Measurements from ENCODE around the gene DYNLRB2. TPM values are rescaled to one million over a fixed set of nuclear protein-coding genes. Genes with fewer than 3 reads are reported as not detected.

DYNLRB2 gene
- total RNA-seq, 4 donors from 2014 or later: 0.39 to 5.0 TPM; not detected in 2

GRCh38 chr16:80591071-80591915 is 50.5 kb downstream of the DYNLRB2 start:
- no peak overlapping the region for H3K4me3 ChIP-seq
- no peak for DNase-seq (ENCODE audit: low spot score in 2 of 2)
- no peaks in the 10 kb centered on the region for H3K4me1 ChIP-seq
- no peaks in the 10 kb centered on the region for H3K36me3 ChIP-seq
- WGBS, 2 donors: 72 to 75% methylated on average over 7 of the region's 7 CpGs
- no peak overlapping the region for H3K27ac ChIP-seq
- no peaks in the 10 kb centered on the region for H3K27me3 ChIP-seq
- H3K9me3 ChIP-seq: no peaks in the 10 kb centered on the region
- TF ChIP-seq POLR2A (IDR thresholded peaks at IDR 0.05): no peak
- no peak for TF ChIP-seq EP300 (IDR thresholded peaks at IDR 0.05)
- no peak for TF ChIP-seq CTCF (IDR thresholded peaks at IDR 0.05)

- no peaks in the 10 kb centered on the region for H3K27me3 ChIP-seq
- H3K4me3 ChIP-seq: no peak overlapping the region
- H3K4me1 ChIP-seq: no peaks in the 10 kb centered on the region
- no peak for DNase-seq (ENCODE audit: low spot score in 2 of 2)
- no peaks in the 10 kb centered on the region for H3K36me3 ChIP-seq
- WGBS, 2 donors: 93 to 94% methylated on average over 2 of the region's 2 CpGs
- TF ChIP-seq CTCF (IDR thresholded peaks at IDR 0.05) (no peak), POLR2A (IDR thresholded peaks at IDR 0.05) (no peak), EP300 (IDR thresholded peaks at IDR 0.05) (no peak)
- H3K9me3 ChIP-seq: no peaks in the 10 kb centered on the region
- no peak overlapping the region for H3K27ac ChIP-seq
Observed at GRCh38 chr16:80592273-80592672, 51.5 kb downstream of the DYNLRB2 start.

- H3K27ac ChIP-seq: no peak overlapping the region
- DNase-seq (ENCODE audit: low spot score in 2 of 2): no peak
- H3K9me3 ChIP-seq: no peaks in the 10 kb centered on the region
- no peaks in the 10 kb centered on the region for H3K27me3 ChIP-seq
- H3K36me3 ChIP-seq: no peaks in the 10 kb centered on the region
- TF ChIP-seq POLR2A (IDR thresholded peaks at IDR 0.05): no peak
- TF ChIP-seq CTCF (IDR thresholded peaks at IDR 0.05): no peak
- no peak for TF ChIP-seq EP300 (IDR thresholded peaks at IDR 0.05)
- H3K4me1 ChIP-seq: no peaks in the 10 kb centered on the region
- H3K4me3 ChIP-seq: no peak overlapping the region
Observed at GRCh38 chr16:80594756-80595155, 54.0 kb downstream of the DYNLRB2 start.

- Histone ChIP-seq H3K27me3 (no peaks in the 10 kb centered on the region), H3K36me3 (no peaks in the 10 kb centered on the region), H3K27ac (no peak overlapping the region), H3K4me1 (no peaks in the 10 kb centered on the region), H3K4me3 (no peak overlapping the region), H3K9me3 (no peaks in the 10 kb centered on the region)
- TF ChIP-seq POLR2A (IDR thresholded peaks at IDR 0.05) (no peak), CTCF (IDR thresholded peaks at IDR 0.05) (no peak), EP300 (IDR thresholded peaks at IDR 0.05) (no peak)
- DNase-seq (ENCODE audit: low spot score in 2 of 2): no peak
- 85 to 89% methylated on average over 7 of the region's 7 CpGs for WGBS, 2 donors
Observed at GRCh38 chr16:80596507-80597207, 55.9 kb downstream of the DYNLRB2 start.

GRCh38 chr16:80599466-80599865 is 58.7 kb downstream of the DYNLRB2 start:
- no peaks in the 10 kb centered on the region for H3K27me3 ChIP-seq
- DNase-seq (ENCODE audit: low spot score in 2 of 2): no peak
- H3K36me3 ChIP-seq: no peaks in the 10 kb centered on the region
- no peak for TF ChIP-seq CTCF (IDR thresholded peaks at IDR 0.05)
- no peak for TF ChIP-seq EP300 (IDR thresholded peaks at IDR 0.05)
- no peak overlapping the region for H3K4me3 ChIP-seq
- 58 to 63% methylated on average over 3 of the region's 3 CpGs for WGBS, 2 donors
- H3K4me1 ChIP-seq: no peaks in the 10 kb centered on the region
- no peaks in the 10 kb centered on the region for H3K9me3 ChIP-seq
- H3K27ac ChIP-seq: no peak overlapping the region
